ENCODE data around the gene SLC16A6.

DNA sequence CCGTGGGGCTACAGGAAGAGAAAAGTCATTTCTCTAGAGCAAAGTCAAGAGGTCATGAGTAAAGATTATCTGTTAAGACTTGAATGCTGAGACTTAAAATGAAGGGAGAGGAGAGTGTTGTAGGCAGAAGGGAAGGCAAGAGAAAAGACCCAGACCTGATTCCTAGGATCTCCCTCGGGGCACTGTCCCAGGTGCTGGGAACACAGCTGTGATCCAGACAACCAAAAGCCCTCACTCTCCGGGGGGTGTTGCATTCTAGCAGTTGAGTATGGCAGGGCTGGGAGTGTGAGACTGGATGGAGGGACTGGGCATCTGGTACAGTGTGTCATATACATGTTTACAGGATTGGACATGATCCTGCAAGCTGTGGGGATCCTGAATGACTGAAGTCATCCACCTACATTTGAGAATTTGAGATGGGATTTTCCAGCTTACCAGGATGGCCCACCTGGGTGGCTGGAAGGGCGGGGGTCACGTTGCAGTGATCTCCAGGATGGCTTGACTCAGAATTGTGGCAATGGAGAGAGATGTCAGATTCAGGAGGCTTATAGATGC lies 29.5 kb upstream of the SLC16A6 start:
- TF ChIP-seq CTCF (IDR thresholded peaks at IDR 0.05) (no peak), POLR2A (IDR thresholded peaks at IDR 0.05) (no peak)
